Neural progenitor cell (in vitro differentiated cells): Measurements from ENCODE around the gene SPEN. TPM values are rescaled to one million over a fixed set of nuclear protein-coding genes. Genes with fewer than 3 reads are reported as not detected.

Experiments used
- DNase-seq: peaks from one replicate; pipeline ENCODE4 v3.0.0-alpha.2; 2016; ENCODE audit warnings: low spot score
- H2AFZ ChIP-seq: fragments of 200-600 bp; sonication (generic); replicated peaks from 2 replicates; pipeline ENCODE4 v1.6.1; 2016; ENCODE audit warnings: antibody characterized with exemption
- H3F3A ChIP-seq: fragments of 200-600 bp; sonication (generic); 2 replicates; pipeline ENCODE4 v1.6.1; 2016; ENCODE audit warnings: antibody characterized with exemption, low read depth
- H3K27ac ChIP-seq: fragments of 200-600 bp; sonication (generic); 2 replicates; pipeline ENCODE4 v1.5.1; 2016; ENCODE audit warnings: mild to moderate bottlenecking
- H3K27me3 ChIP-seq: fragments of 200-600 bp; sonication (generic); 2 replicates; pipeline ENCODE4 v1.6.1; 2016; ENCODE audit warnings: mild to moderate bottlenecking, moderate library complexity
- H3K36me3 ChIP-seq: fragments of 200-600 bp; sonication (generic); 2 replicates; pipeline ENCODE4 v1.5.1; 2016
- H3K4me1 ChIP-seq: fragments of 200-600 bp; sonication (generic); 2 replicates; pipeline ENCODE4 v1.6.1; 2016; ENCODE audit warnings: mixed run types
- H3K4me2 ChIP-seq: fragments of 200-600 bp; sonication (generic); 2 replicates; pipeline ENCODE4 v1.6.1; 2016
- H3K4me3 ChIP-seq: fragments of 200-600 bp; sonication (generic); 2 replicates; pipeline ENCODE4 v1.5.1; 2016
- H3K79me2 ChIP-seq: fragments of 200-600 bp; sonication (generic); 2 replicates; pipeline ENCODE4 v1.6.1; 2016; ENCODE audit warnings: low read depth
- H3K9ac ChIP-seq: fragments of 200-600 bp; sonication (generic); 2 replicates; pipeline ENCODE4 v1.6.1; 2016
- H3K9me3 ChIP-seq: fragments of 200-600 bp; sonication (generic); 2 replicates; pipeline ENCODE4 v1.5.1; 2016; ENCODE audit warnings: low read depth
- H4K20me1 ChIP-seq: fragments of 200-600 bp; sonication (generic); 2 replicates; pipeline ENCODE4 v1.6.1; 2016; ENCODE audit warnings: low read depth
- H3K27ac Mint-ChIP-seq: 3 replicates; pipeline ENCODE4 v1.8.0; 2021; ENCODE audit warnings: mixed read lengths
- H3K27me3 Mint-ChIP-seq: 2 replicates; pipeline ENCODE4 v1.8.0; 2022; ENCODE audit warnings: low read depth, mild to moderate bottlenecking, inconsistent platforms, moderate library complexity, mixed read lengths; ENCODE audit not compliant: insufficient read depth
- H3K36me3 Mint-ChIP-seq: 3 replicates; pipeline ENCODE4 v1.8.0; 2021; ENCODE audit warnings: mixed read lengths
- H3K4me1 Mint-ChIP-seq: 3 replicates; pipeline ENCODE4 v1.8.0; 2021; ENCODE audit warnings: mixed read lengths
- H3K4me3 Mint-ChIP-seq: 3 replicates; pipeline ENCODE4 v1.8.0; 2021; ENCODE audit warnings: mild to moderate bottlenecking, moderate library complexity, mixed read lengths
- H3K9me3 Mint-ChIP-seq: 3 replicates; pipeline ENCODE4 v1.8.0; 2020; ENCODE audit warnings: mixed read lengths
- EZH2 ChIP-seq: fragments of 200-600 bp; sonication (generic); IDR thresholded peaks from 2 replicates; pipeline ENCODE4 v1.6.1; 2017; ENCODE audit warnings: antibody characterized with exemption, mild to moderate bottlenecking, moderate library complexity
- EZH2phosphoT487 ChIP-seq: fragments of 200-600 bp; sonication (generic); IDR thresholded peaks from 2 replicates; pipeline ENCODE4 v1.6.1; 2017; ENCODE audit warnings: antibody characterized with exemption
- total RNA-seq: library from RNA; depleted of rRNA; stranded (reverse); fragments of >200 nt; gene quantifications from 2 replicates; pipeline ENCODE4 v1.2.3, GENCODE V29; 2015; ENCODE audit warnings: low replicate concordance
- TF ChIP-seq, protein P1 (sequence below): fragments of 200-600 bp; sonication (generic); IDR thresholded peaks from 2 replicates; pipeline ENCODE4 v1.5.1; 2017; ENCODE audit warnings: antibody characterized with exemption, mild to moderate bottlenecking

Gene SPEN
- total RNA-seq, 1 donor from 2014 or later, result 59.6 TPM

DNA sequence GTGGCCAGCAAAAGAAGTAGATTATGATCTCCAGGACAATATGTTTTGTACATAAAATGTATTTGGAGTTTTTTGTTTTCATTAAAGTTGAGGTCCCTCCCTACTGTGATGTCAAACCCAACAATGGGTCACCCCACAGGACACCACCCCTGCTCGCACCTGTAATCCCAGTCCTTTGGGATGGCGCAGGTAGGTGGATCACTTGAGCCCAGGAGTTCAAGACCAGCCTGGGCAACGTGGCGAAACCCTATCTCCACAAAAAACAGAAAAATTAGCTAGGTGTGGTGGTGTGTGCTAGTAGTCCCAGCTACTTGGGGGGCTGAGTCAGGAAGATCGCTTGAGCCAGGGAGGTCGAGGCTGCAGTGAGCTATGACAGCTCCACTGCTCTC lies 119.4 kb downstream of the SPEN start:
- no peak for DNase-seq
- Histone ChIP-seq H4K20me1 (peaks cover 36% of the 10 kb centered on the region), H3K9ac (no peak overlapping the region), H3F3A (peaks cover 7% of the 10 kb centered on the region), H3K36me3 (peaks cover 7% of the 10 kb centered on the region), H3K4me1 (no peaks in the 10 kb centered on the region), H3K4me3 (no peak overlapping the region), H2AFZ (no peak overlapping the region), H3K27ac (no peak overlapping the region), H3K79me2 (no peaks in the 10 kb centered on the region), H3K27me3 (peaks cover 7% of the 10 kb centered on the region), H3K9me3 (no peaks in the 10 kb centered on the region), H3K4me2 (no peak overlapping the region)
- no peak overlapping the region for H3K4me3 Mint-ChIP-seq
- peaks cover 14% of the 10 kb centered on the region for H3K9me3 Mint-ChIP-seq
- peaks cover 28% of the 10 kb centered on the region for H3K4me1 Mint-ChIP-seq
- TF ChIP-seq EZH2phosphoT487 (no peak), EZH2 (no peak)
- TF ChIP-seq, protein P1, sequence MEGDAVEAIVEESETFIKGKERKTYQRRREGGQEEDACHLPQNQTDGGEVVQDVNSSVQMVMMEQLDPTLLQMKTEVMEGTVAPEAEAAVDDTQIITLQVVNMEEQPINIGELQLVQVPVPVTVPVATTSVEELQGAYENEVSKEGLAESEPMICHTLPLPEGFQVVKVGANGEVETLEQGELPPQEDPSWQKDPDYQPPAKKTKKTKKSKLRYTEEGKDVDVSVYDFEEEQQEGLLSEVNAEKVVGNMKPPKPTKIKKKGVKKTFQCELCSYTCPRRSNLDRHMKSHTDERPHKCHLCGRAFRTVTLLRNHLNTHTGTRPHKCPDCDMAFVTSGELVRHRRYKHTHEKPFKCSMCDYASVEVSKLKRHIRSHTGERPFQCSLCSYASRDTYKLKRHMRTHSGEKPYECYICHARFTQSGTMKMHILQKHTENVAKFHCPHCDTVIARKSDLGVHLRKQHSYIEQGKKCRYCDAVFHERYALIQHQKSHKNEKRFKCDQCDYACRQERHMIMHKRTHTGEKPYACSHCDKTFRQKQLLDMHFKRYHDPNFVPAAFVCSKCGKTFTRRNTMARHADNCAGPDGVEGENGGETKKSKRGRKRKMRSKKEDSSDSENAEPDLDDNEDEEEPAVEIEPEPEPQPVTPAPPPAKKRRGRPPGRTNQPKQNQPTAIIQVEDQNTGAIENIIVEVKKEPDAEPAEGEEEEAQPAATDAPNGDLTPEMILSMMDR, result no peak
- no peak overlapping the region for H3K27ac Mint-ChIP-seq
- H3K27me3 Mint-ChIP-seq, result peaks cover 11% of the 10 kb centered on the region
- peaks cover 37% of the 10 kb centered on the region for H3K36me3 Mint-ChIP-seq

DNA sequence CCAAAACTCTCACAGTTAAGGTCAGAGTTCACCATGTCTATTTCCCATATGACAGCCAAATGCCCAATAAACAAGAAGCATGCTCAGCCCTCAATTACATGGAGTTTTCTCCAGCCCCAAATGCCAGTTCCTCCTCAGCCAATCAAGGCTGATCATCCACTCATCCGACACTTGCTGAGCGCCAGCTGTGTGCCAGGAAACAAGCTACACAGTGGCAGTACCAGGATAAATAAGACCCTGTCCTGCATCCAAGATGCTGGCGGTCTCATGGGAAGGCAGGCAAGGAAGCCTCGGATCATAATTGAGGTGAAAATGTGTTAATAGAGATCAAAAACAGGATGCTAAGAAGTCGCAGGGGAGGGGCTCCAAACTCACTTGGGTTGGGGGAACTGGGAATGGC lies 120.7 kb downstream of the SPEN start:
- peaks cover 14% of the 10 kb centered on the region for H3K9me3 Mint-ChIP-seq
- Histone ChIP-seq H2AFZ (no peak overlapping the region), H3K9me3 (no peaks in the 10 kb centered on the region), H3K36me3 (peaks cover 7% of the 10 kb centered on the region), H3F3A (no peaks in the 10 kb centered on the region), H3K4me2 (no peak overlapping the region), H3K27me3 (peaks cover under 1% of the 10 kb centered on the region), H4K20me1 (peaks cover 24% of the 10 kb centered on the region), H3K4me1 (no peaks in the 10 kb centered on the region), H3K9ac (no peak overlapping the region), H3K79me2 (no peaks in the 10 kb centered on the region), H3K27ac (no peak overlapping the region), H3K4me3 (no peak overlapping the region)
- no peak for DNase-seq
- H3K36me3 Mint-ChIP-seq, result peaks cover 38% of the 10 kb centered on the region
- H3K4me1 Mint-ChIP-seq, result peaks cover 19% of the 10 kb centered on the region
- TF ChIP-seq EZH2phosphoT487 (no peak), EZH2 (no peak)
- TF ChIP-seq, protein P1, result no peak
- H3K27ac Mint-ChIP-seq, result no peak overlapping the region
- H3K27me3 Mint-ChIP-seq, result peaks cover 9% of the 10 kb centered on the region
- no peak overlapping the region for H3K4me3 Mint-ChIP-seq

DNA sequence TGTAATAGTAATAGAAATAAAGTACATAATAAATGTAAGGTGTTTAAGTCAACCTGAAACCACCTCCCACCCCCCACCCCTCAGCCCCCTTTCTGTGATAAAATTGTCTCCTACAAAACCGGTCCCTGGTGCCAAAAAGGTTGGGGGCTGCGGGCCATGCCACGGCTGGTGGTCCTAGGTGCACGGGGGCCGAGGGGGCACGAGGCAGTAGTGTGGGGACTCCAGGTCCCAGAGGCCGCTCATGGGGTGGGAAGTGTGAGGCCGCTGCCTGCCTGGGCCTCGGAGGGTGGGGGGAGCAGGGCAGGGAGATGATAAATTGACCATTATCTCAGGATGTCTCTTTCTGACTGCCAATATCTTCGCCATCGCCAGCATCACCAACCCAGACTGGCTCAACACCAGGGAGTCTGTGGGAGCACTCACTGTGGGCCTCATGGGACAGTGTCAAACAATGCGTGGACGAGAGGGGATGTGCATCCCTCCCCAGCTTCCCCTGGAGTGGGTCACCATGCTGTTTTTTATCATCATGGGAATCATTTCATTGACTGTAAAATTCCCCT lies 121.9 kb downstream of the SPEN start:
- Histone ChIP-seq H3K79me2 (peaks cover 11% of the 10 kb centered on the region), H3K36me3 (peaks cover 7% of the 10 kb centered on the region), H4K20me1 (peaks cover 16% of the 10 kb centered on the region), H3F3A (no peaks in the 10 kb centered on the region), H3K4me3 (no peak overlapping the region), H3K4me2 (no peak overlapping the region), H3K4me1 (no peaks in the 10 kb centered on the region), H3K9ac (no peak overlapping the region), H3K27ac (no peak overlapping the region), H3K9me3 (no peaks in the 10 kb centered on the region), H2AFZ (no peak overlapping the region), H3K27me3 (no peaks in the 10 kb centered on the region)
- H3K27ac Mint-ChIP-seq, result no peak overlapping the region
- H3K4me3 Mint-ChIP-seq, result no peak overlapping the region
- no peak for TF ChIP-seq EZH2phosphoT487
- TF ChIP-seq EZH2, result no peak
- TF ChIP-seq, protein P1, result no peak
- H3K27me3 Mint-ChIP-seq, result peaks cover 7% of the 10 kb centered on the region
- H3K4me1 Mint-ChIP-seq, result peaks cover 13% of the 10 kb centered on the region
- H3K9me3 Mint-ChIP-seq, result peaks cover 14% of the 10 kb centered on the region
- DNase-seq, result no peak
- peaks cover 42% of the 10 kb centered on the region for H3K36me3 Mint-ChIP-seq
